Measurements from ENCODE around the gene GRK4. TPM values are rescaled to one million over a fixed set of nuclear protein-coding genes. Genes with fewer than 3 reads are reported as not detected.

Gene GRK4
- total RNA-seq, 2 donors from 2014 or later, result 7.0 to 8.2 TPM

DNA sequence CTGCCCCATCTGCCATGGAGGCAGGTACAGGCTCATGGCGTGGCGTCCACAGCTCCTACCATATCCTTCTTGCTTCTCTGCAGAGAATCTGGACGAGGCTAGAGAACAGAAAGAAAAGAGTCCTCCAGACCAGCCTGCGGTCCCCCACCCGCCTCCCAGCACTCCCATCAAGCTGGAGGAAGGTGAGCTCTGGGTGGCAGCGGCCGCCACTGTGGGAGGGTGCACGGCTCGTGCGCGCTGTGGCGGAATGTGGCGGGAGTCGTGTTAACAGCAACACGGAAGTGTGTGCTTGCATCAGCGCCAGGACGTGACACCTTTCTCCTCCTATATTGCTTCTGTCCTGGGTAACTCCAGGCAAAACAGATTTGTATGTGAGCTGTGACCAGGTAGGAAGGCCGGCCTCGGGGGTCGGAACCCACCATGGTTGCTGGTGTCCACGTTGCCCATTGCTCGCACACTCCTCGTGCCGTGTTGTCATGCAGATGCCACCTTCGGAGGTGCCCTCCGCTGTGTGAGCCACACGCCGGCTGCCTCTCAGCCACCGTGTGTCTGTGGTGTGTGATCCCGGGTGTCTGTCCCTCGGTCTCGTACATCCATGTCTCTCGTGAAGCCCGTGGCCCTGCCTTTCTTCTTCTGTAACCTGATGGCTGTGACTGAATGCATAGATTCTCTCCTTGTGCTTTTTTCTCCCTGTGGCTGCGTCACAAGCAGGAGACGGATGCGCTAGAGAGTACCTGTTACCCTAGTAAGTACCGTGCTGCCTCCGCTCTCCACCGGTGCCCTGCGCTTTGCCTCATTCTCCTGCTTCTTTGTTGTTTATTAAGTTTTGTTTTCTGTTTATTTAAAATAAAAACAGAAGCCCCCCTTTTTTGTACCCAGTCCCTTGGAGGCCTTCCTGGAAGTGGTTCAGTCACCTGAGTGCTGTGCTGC lies 37.2 kb upstream of the GRK4 start:
- Histone ChIP-seq H3K4me1 (peaks cover 0 to 18% of the 10 kb centered on the region in 2 donors), H3K4me3 (no peak overlapping the region), H3K27ac (no peak overlapping the region), H3K9me3 (no peaks in the 10 kb centered on the region), H3K27me3 (no peaks in the 10 kb centered on the region), H3K36me3 (peaks cover 83% of the 10 kb centered on the region)
- TF ChIP-seq, protein P1, sequence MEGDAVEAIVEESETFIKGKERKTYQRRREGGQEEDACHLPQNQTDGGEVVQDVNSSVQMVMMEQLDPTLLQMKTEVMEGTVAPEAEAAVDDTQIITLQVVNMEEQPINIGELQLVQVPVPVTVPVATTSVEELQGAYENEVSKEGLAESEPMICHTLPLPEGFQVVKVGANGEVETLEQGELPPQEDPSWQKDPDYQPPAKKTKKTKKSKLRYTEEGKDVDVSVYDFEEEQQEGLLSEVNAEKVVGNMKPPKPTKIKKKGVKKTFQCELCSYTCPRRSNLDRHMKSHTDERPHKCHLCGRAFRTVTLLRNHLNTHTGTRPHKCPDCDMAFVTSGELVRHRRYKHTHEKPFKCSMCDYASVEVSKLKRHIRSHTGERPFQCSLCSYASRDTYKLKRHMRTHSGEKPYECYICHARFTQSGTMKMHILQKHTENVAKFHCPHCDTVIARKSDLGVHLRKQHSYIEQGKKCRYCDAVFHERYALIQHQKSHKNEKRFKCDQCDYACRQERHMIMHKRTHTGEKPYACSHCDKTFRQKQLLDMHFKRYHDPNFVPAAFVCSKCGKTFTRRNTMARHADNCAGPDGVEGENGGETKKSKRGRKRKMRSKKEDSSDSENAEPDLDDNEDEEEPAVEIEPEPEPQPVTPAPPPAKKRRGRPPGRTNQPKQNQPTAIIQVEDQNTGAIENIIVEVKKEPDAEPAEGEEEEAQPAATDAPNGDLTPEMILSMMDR (IDR thresholded peaks at IDR 0.05), result no peak
- DNase-seq (ENCODE audit: low spot score), result no peak

DNA sequence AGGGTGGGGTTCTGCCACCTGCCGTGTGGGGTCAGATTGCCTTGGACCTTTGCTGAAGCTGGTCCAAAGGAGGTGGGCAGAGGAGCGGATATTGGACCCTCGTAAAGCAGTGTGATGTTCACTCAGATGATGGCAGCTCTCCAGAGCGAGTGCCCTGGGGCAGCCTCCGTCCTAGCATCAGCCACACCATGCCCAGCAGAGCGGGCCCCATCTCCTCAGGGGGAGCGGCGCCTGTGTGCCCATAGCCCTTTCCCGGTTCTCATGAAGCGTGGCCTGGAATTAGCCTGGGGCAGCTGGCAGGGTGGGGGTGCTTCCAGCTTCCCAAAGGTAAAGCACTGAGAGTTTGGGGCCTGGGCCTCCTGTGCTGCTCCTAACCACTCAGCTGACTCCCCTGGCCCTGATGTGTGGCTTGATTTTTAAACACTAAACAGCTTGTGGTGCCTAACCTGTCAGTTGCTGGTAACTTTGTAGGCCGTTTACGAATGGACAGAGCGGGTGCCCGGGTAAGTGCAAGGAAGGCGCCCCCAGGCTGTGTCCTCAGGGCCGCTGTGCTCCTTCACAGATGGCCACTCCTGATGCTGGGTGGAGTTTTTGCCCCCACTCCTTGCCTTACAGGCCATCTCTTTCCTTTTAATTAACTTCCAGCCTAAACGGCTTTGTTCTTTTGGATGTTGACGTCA lies 36.2 kb upstream of the GRK4 start:
- no peak overlapping the region for H3K4me3 ChIP-seq
- H3K27ac ChIP-seq, result no peak overlapping the region
- TF ChIP-seq, protein P1 (IDR thresholded peaks at IDR 0.05), result no peak
- no peaks in the 10 kb centered on the region for H3K9me3 ChIP-seq
- DNase-seq (ENCODE audit: low spot score), result no peak
- peaks cover 0 to 28% of the 10 kb centered on the region in 2 donors for H3K4me1 ChIP-seq
- peaks cover 86% of the 10 kb centered on the region for H3K36me3 ChIP-seq
- H3K27me3 ChIP-seq, result no peaks in the 10 kb centered on the region

DNA sequence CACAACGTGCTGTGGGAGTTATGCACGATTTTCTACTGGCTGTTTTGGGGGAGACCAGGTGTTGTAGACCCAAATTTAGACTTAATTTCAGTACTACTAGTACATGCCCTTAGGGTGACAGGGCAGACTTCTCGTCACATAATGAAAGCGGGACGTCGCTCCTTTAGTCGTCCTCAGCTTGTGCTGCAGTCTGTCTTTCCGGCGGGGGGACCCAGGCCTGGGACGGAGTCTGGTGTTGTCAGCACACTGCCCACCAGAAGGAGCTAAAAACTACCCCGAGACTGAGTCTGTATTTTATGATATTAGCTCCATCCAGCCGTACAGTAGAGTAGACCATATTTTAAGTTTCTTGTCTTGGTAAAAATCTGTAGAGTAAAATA lies 35.7 kb upstream of the GRK4 start:
- no peak overlapping the region for H3K4me3 ChIP-seq
- no peak overlapping the region for H3K27ac ChIP-seq
- no peaks in the 10 kb centered on the region for H3K9me3 ChIP-seq
- DNase-seq (ENCODE audit: low spot score), result no peak
- H3K36me3 ChIP-seq, result peaks cover 81% of the 10 kb centered on the region
- no peaks in the 10 kb centered on the region for H3K27me3 ChIP-seq
- peaks cover 0 to 30% of the 10 kb centered on the region in 2 donors for H3K4me1 ChIP-seq
- TF ChIP-seq, protein P1 (IDR thresholded peaks at IDR 0.05), result no peak

DNA sequence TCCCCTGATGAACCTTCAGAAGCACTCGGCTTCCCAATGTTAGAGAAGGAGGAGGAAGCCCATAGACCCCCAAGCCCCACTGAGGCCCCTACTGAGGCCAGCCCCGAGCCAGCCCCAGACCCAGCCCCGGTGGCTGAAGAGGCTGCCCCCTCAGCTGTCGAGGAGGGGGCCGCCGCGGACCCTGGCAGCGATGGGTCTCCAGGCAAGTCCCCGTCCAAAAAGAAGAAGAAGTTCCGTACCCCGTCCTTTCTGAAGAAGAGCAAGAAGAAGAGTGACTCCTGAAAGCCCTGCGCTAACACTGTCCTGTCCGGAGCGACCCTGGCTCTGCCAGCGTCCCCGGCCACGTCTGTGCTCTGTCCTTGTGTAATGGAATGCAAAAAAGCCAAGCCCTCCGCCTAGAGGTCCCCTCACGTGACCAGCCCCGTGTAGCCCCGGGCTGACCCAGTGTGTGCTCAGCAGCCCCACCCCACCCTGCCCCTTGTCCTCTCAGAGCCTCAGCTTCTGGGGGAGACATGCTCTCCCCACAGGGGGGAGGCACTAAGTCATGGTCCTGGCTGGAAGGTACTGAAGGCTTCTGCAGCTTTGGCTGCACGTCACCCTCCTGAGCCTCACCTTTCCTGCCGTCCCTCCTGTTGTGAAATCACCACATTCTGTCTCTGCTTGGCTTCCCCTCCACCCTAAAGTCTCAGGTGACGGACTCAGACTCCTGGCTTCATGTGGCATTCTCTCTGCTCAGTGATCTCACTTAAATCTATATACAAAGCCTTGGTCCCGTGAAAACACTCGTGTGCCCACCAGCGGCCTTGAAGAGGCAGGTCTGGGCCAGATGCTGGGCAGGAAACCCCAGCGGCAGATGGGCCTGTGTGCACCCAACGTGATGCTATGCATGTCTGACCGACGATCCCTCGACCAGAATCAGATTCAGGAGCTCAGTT lies 34.9 kb upstream of the GRK4 start:
- no peak overlapping the region for H3K27ac ChIP-seq
- H3K4me3 ChIP-seq, result no peak overlapping the region
- peaks cover 0 to 31% of the 10 kb centered on the region in 2 donors for H3K4me1 ChIP-seq
- DNase-seq (ENCODE audit: low spot score), result no peak
- no peaks in the 10 kb centered on the region for H3K27me3 ChIP-seq
- H3K36me3 ChIP-seq, result peaks cover 78% of the 10 kb centered on the region
- TF ChIP-seq, protein P1 (IDR thresholded peaks at IDR 0.05), result no peak
- H3K9me3 ChIP-seq, result no peaks in the 10 kb centered on the region

DNA sequence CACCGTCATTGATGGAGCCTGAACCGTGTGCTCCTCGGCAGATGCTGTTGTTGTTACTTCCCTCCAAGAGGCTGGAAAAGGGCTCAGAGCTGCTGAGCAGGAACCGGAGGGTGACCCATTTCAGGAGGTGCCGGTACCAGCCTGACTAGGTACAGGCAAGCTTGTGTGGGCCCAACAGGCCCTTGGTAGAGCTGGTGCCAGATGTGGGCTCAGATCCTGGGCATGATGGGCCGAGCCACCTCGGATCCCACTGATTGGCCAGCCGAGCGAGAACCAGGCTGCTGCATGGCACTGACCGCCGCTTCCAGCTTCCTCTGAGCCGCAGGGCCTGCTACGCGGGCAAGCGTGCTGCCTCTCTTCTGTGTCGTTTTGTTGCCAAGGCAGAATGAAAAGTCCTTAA lies 33.9 kb upstream of the GRK4 start:
- no peak overlapping the region for H3K27ac ChIP-seq
- H3K27me3 ChIP-seq, result no peaks in the 10 kb centered on the region
- no peaks in the 10 kb centered on the region for H3K9me3 ChIP-seq
- peaks cover 0 to 37% of the 10 kb centered on the region in 2 donors for H3K4me1 ChIP-seq
- no peak overlapping the region for H3K4me3 ChIP-seq
- DNase-seq (ENCODE audit: low spot score), result no peak
- TF ChIP-seq, protein P1 (IDR thresholded peaks at IDR 0.05), result no peak
- H3K36me3 ChIP-seq, result peaks cover 68% of the 10 kb centered on the region
